Adrenal gland (tissue), 12 donors: ENCODE results near the gene SLC5A5. TPM values are rescaled to one million over a fixed set of nuclear protein-coding genes. Genes with fewer than 3 reads are reported as not detected.

ENCODE experiments used
- DNase-seq, 7 donors: peaks; one replicate each; pipeline ENCODE4 v3.0.0-alpha.2; 2019 to 2020
- H3K27ac ChIP-seq, 5 donors: fragments of 200-600 bp; sonication (generic) in 4 of 5; 1 replicate in 3 of 5; 2 replicates in 2 of 5; pipeline versions ENCODE4 v1.5.1 to v1.8.0; 2016 to 2020; ENCODE audit warnings: mild to moderate bottlenecking in 1 of 5
- H3K27me3 ChIP-seq: fragments of 200-600 bp; 2 replicates; pipeline ENCODE4 v1.8.0; 2021
- H3K36me3 ChIP-seq, 2 donors: fragments of 200-600 bp; replicated peaks in 1 of 2; 1 replicate in 1 of 2; 2 replicates in 1 of 2; pipeline versions ENCODE4 v1.5.1 to v1.8.0; 2018 to 2022
- H3K4me1 ChIP-seq, 2 donors: fragments of 200-600 bp; replicated peaks in 1 of 2; 1 replicate in 1 of 2; 2 replicates in 1 of 2; pipeline versions ENCODE4 v1.5.1 to v1.8.0; 2018 to 2021
- H3K4me3 ChIP-seq, 4 donors: fragments of 200-600 bp; sonication (generic) in 3 of 4; one replicate each; pipeline ENCODE4 v1.5.1; 2016 to 2018
- H3K9me3 ChIP-seq, 3 donors: fragments of 200-600 bp; sonication (generic) in 1 of 3; replicated peaks in 1 of 3; 1 replicate in 2 of 3; 2 replicates in 1 of 3; pipeline versions ENCODE4 v1.5.1 to v1.8.0; 2016 to 2021
- CTCF ChIP-seq, 6 experiments: fragments of 450-650 bp in 4 of 6; fragments of 200-600 bp in 2 of 6; sonication (generic) in 1 of 6; IDR thresholded peaks; 1 replicate in 5 of 6; 2 replicates in 1 of 6; pipeline versions ENCODE4 v1.5.1 to v1.8.0; 2016 to 2021; ENCODE audit warnings: antibody characterized with exemption in 6 of 6, mild to moderate bottlenecking in 2 of 6, moderate library complexity in 1 of 6
- POLR2A ChIP-seq, 2 donors: fragments of 450-650 bp; IDR thresholded peaks; one replicate each; pipeline ENCODE4 v1.6.1; 2017; ENCODE audit warnings: antibody characterized with exemption in 2 of 2, mild to moderate bottlenecking in 2 of 2, moderate library complexity in 1 of 2
- WGBS, 4 donors: extraction: QIAGEN DNeasy Blood & Tissue Kit in 2 of 4; methylation state at CpG; one replicate each; pipeline versions ENCODE4 v1.1.5 to v1.1.7; 2013 to 2017; 5-methylcytosine and 5-hydroxymethylcytosine counted together
- intact Hi-C, 2 donors: fragments of 100-400 bp; cut with DNase I; formaldehyde crosslinking; loops; one replicate each; pipeline versions ENCODE4 v1.14.1 to v1.15.0; 2022 to 2023
- polyA plus RNA-seq, 3 donors: library from polyadenylated mRNA; stranded (reverse); fragments of 200-250 nt in 2 of 3; fragments of 350-450 nt in 1 of 3; fragmentation: Illumina TruSeq in 1 of 3; extraction: RNeasy Lipid Tissue Mini Kit (QIAGEN cat#74804) in 1 of 3; gene quantifications; one replicate each; pipeline ENCODE4 v1.2.3, GENCODE V29; 2013 to 2014
- total RNA-seq, 9 donors: library from RNA; depleted of rRNA in 4 of 9; stranded (reverse); fragments of >200 nt in 4 of 9; fragments of 120-200 nt in 1 of 9; fragmentation: NEBNext Ultra II Directional in 1 of 9; extraction: Animal tissue kit (Norgen Biotek cat#: 25700) in 1 of 9; gene quantifications; one replicate each; pipeline versions ENCODE4 v1.1.0 to v1.2.4, GENCODE V29; 2013 to 2023
- donor health status: healthy with polysubstance abuse.
- donor health status: Bipolar disorder and iron deficiency.
- donor health status: DM: yes; HTN: yes; CAD: no.
- donor health status: DM: no; HTN: no; CAD: no.
- donor health status: DM: no; HTN: no; CAD: no.
- donor health status: DM: yes; HTN: yes; CAD: no.

The SLC5A5 gene
- total and polyA plus RNA-seq, 12 donors = 0.03 TPM; not detected in 11

- intact Hi-C loops = no loop called here
- peak in 1 of 7 donors; percentile 50 for DNase-seq
- no peak overlapping the region for H3K27ac ChIP-seq
These were observed 6.1 kb upstream of the SLC5A5 start for GRCh38 chr19:17865364-17866311.

GRCh38 chr19:17866312-17866963 lies 5.3 kb upstream of the SLC5A5 start:
- WGBS, 4 donors = 86 to 91% (median 87%) methylated on average over 8 of the region's 8 CpGs

More at GRCh38 chr19:17865364-17866311, 6.1 kb upstream of the SLC5A5 start:
- no peak overlapping the region for H3K4me3 ChIP-seq
- peaks cover 8 to 20% of the 10 kb centered on the region in 2 donors for H3K4me1 ChIP-seq
- no peak for TF ChIP-seq CTCF (IDR thresholded peaks at IDR 0.05)
- no peak for TF ChIP-seq POLR2A (IDR thresholded peaks at IDR 0.05)
- peaks cover 0 to 36% of the 10 kb centered on the region in 2 donors for H3K36me3 ChIP-seq
- no peaks in the 10 kb centered on the region for H3K9me3 ChIP-seq
- 75 to 85% (median 77%) methylated on average over 4 to 13 of the region's 13 CpGs for WGBS, 4 donors
- H3K27me3 ChIP-seq = peaks cover 15% of the 10 kb centered on the region

DNA sequence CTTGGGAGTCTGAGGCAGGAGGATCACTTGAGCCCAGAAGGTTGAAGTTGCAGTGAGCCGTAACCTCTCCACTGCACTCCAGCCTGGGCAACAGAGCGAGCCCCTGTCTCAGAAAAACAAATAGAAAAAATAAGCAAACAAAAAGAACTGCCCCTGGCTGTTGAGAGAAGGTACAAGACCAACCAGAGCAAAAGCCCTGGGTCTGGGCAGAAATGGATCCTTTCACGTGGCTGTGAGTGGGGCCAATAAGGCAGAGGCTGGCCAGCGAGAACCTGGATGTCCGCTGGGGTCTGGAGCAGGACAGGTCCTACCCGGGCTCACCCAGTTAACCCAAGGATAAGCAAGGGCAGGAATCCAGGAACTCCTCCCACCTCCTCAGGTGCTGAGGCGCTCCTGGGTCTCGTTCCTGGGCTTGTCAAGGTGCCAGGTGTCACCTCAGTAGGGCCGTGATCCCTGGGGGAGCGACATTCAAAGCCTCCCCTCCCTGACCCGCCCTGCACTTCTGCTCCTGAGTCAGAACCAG lies 4.7 kb upstream of the SLC5A5 start:
- peaks cover 0 to 28% of the 10 kb centered on the region in 2 donors for H3K36me3 ChIP-seq
- 71 to 89% (median 75%) methylated on average over 9 to 11 of the region's 11 CpGs for WGBS, 4 donors
- H3K27ac ChIP-seq = no peak overlapping the region
- no peak for TF ChIP-seq CTCF (IDR thresholded peaks at IDR 0.05)
- no peak for TF ChIP-seq POLR2A (IDR thresholded peaks at IDR 0.05)
- H3K4me3 ChIP-seq = no peak overlapping the region
- H3K4me1 ChIP-seq = peaks cover 0 to 7% of the 10 kb centered on the region in 2 donors
- peaks cover 29% of the 10 kb centered on the region for H3K27me3 ChIP-seq
- DNase-seq = no peak
- intact Hi-C loops = no loop called here
- no peaks in the 10 kb centered on the region for H3K9me3 ChIP-seq

More at GRCh38 chr19:17866312-17866963, 5.3 kb upstream of the SLC5A5 start:
- Histone ChIP-seq H3K27me3 (peaks cover 23% of the 10 kb centered on the region), H3K27ac (no peak overlapping the region), H3K4me1 (peaks cover 1 to 12% of the 10 kb centered on the region in 2 donors), H3K36me3 (peaks cover 0 to 34% of the 10 kb centered on the region in 2 donors), H3K4me3 (no peak overlapping the region), H3K9me3 (no peaks in the 10 kb centered on the region)
- peak in 1 of 7 donors; percentile 46 for DNase-seq
- intact Hi-C loops = no loop called here
- TF ChIP-seq CTCF (IDR thresholded peaks at IDR 0.05) = no peak
- no peak for TF ChIP-seq POLR2A (IDR thresholded peaks at IDR 0.05)

GRCh38 chr19:17868669-17869068 lies 3.1 kb upstream of the SLC5A5 start:
- H3K27ac ChIP-seq = no peak overlapping the region
- TF ChIP-seq POLR2A (IDR thresholded peaks at IDR 0.05) = no peak
- no peak for TF ChIP-seq CTCF (IDR thresholded peaks at IDR 0.05)
- no peak for DNase-seq
- H3K4me1 ChIP-seq = peaks cover 0 to under 1% of the 10 kb centered on the region in 2 donors
- WGBS, 4 donors = 52 to 73% (median 65%) methylated on average over 6 of the region's 6 CpGs
- H3K9me3 ChIP-seq = no peaks in the 10 kb centered on the region
- no peak overlapping the region for H3K4me3 ChIP-seq
- peaks cover 45% of the 10 kb centered on the region for H3K27me3 ChIP-seq
- H3K36me3 ChIP-seq = peaks cover 0 to 12% of the 10 kb centered on the region in 2 donors
- intact Hi-C loops = no loop called here
